GM18951 (cell line): ENCODE data around the gene NFIB.

Source experiments
- POLR2A ChIP-seq: IDR thresholded peaks from 4 replicates; pipeline ENCODE4 v1.6.1; 2011; ENCODE audit warnings: mild to moderate bottlenecking; ENCODE audit not compliant: insufficient read length, insufficient read depth; ENCODE audit errors: extremely low read depth
- in situ Hi-C: fragments of 300-500 bp; cut with MboI; formaldehyde crosslinking; loops from one replicate; pipeline ENCODE4 v1.12.0; 2022; ENCODE audit warnings: low sequenced_read_pairs, mixed read lengths, inconsistent platforms; ENCODE audit not compliant: unreplicated experiment

The NFIB gene

GRCh38 chr9:14283276-14283675, 30.7 kb downstream of the NFIB start:
- in situ Hi-C loops: no loop called here
- no peak for TF ChIP-seq POLR2A

- in situ Hi-C loops: no loop called here
- no peak for TF ChIP-seq POLR2A
These were observed 32.1 kb downstream of the NFIB start for GRCh38 chr9:14281876-14282275.

- in situ Hi-C loops: no loop called here
These were observed 32.7 kb downstream of the NFIB start for GRCh38 chr9:14281136-14281795.

GRCh38 chr9:14279671-14280070, 34.3 kb downstream of the NFIB start:
- in situ Hi-C loops: no loop called here

More at GRCh38 chr9:14281136-14281795, 32.7 kb downstream of the NFIB start:
- no peak for TF ChIP-seq POLR2A

GRCh38 chr9:14278291-14278721, 35.6 kb downstream of the NFIB start:
- in situ Hi-C loops: no loop called here
- TF ChIP-seq POLR2A: no peak

More at GRCh38 chr9:14279671-14280070, 34.3 kb downstream of the NFIB start:
- TF ChIP-seq POLR2A: no peak

- no peak for TF ChIP-seq POLR2A
- in situ Hi-C loops: no loop called here
These were observed 36.2 kb downstream of the NFIB start for GRCh38 chr9:14277761-14278160.

GRCh38 chr9:14277244-14277643, 36.7 kb downstream of the NFIB start:
- no peak for TF ChIP-seq POLR2A
- in situ Hi-C loops: no loop called here

GRCh38 chr9:14275331-14275730, 38.6 kb downstream of the NFIB start:
- in situ Hi-C loops: no loop called here
- no peak for TF ChIP-seq POLR2A

GRCh38 chr9:14273696-14274121, 40.2 kb downstream of the NFIB start:
- TF ChIP-seq POLR2A: no peak
- in situ Hi-C loops: no loop called here

GRCh38 chr9:14272927-14273528, 40.9 kb downstream of the NFIB start:
- no peak for TF ChIP-seq POLR2A
- in situ Hi-C loops: no loop called here

GRCh38 chr9:14271093-14271673, 42.8 kb downstream of the NFIB start:
- TF ChIP-seq POLR2A: no peak
- in situ Hi-C loops: no loop called here

- no peak for TF ChIP-seq POLR2A
- in situ Hi-C loops: no loop called here
These were observed 43.4 kb downstream of the NFIB start for GRCh38 chr9:14270358-14271092.

- no peak for TF ChIP-seq POLR2A
- in situ Hi-C loops: no loop called here
These were observed 44.0 kb downstream of the NFIB start for GRCh38 chr9:14269916-14270315.

- TF ChIP-seq POLR2A: no peak
- in situ Hi-C loops: no loop called here
These were observed 50.0 kb downstream of the NFIB start for GRCh38 chr9:14263707-14264483.
